SU-DHL-6 (cell line): ENCODE results near the gene HSD3B7.

ENCODE experiments used
- H2AFZ ChIP-seq: fragments of 200-600 bp; sonication (generic); 2 replicates; pipeline ENCODE4 v1.6.1; 2014; ENCODE audit warnings: low read depth, mild to moderate bottlenecking, moderate library complexity, mixed read lengths, antibody characterized with exemption, low read length; ENCODE audit not compliant: severe bottlenecking
- H3F3A ChIP-seq: fragments of 200-600 bp; shearing (Covaris generic); 2 replicates; pipeline ENCODE4 v1.6.0; 2016; ENCODE audit warnings: antibody characterized with exemption, mild to moderate bottlenecking; ENCODE audit not compliant: insufficient read depth
- H3K27ac ChIP-seq: fragments of 200-600 bp; sonication (generic); 2 replicates; pipeline ENCODE4 v1.5.1; 2016; ENCODE audit warnings: low read depth, mild to moderate bottlenecking, low read length, moderate library complexity, mixed read lengths
- H3K27me3 ChIP-seq: fragments of 200-600 bp; sonication (generic), shearing (Covaris generic); 2 replicates; pipeline ENCODE4 v1.6.0; 2014; ENCODE audit warnings: mild to moderate bottlenecking, low read length
- H3K36me3 ChIP-seq: fragments of 200-600 bp; sonication (generic); 2 replicates; pipeline ENCODE4 v1.6.1; 2014; ENCODE audit warnings: mild to moderate bottlenecking, low read length, mixed read lengths
- H3K4me2 ChIP-seq: fragments of 300-600, 200-600 bp; shearing (Covaris generic), sonication (generic); 2 replicates; pipeline ENCODE4 v1.6.0; 2014; ENCODE audit warnings: low read length, low read depth, mild to moderate bottlenecking; ENCODE audit not compliant: poor library complexity, severe bottlenecking
- H3K4me3 ChIP-seq: fragments of 200-600 bp; sonication (generic); 2 replicates; pipeline ENCODE4 v1.5.1; 2014; ENCODE audit warnings: antibody characterized with exemption, low read length, mild to moderate bottlenecking, mixed read lengths; ENCODE audit not compliant: insufficient read depth, poor library complexity, severe bottlenecking
- H3K79me2 ChIP-seq: fragments of 200-600 bp; sonication (generic); 2 replicates; pipeline ENCODE4 v1.6.1; 2014; ENCODE audit warnings: mild to moderate bottlenecking, low read length, moderate library complexity; ENCODE audit not compliant: insufficient read depth
- H3K9ac ChIP-seq: fragments of 200-600 bp; sonication (generic); 2 replicates; pipeline ENCODE4 v1.7.0; 2014; ENCODE audit warnings: mild to moderate bottlenecking, low read length
- H3K9me2 ChIP-seq: fragments of 200-600 bp; sonication (generic); replicated peaks from 2 replicates; pipeline ENCODE4 v1.6.1; 2014; ENCODE audit warnings: low read length; ENCODE audit not compliant: insufficient read depth
- H3K9me3 ChIP-seq: fragments of 200-600 bp; sonication (generic); 2 replicates; pipeline ENCODE4 v1.6.1; 2014; ENCODE audit warnings: low read length, mixed read lengths; ENCODE audit not compliant: insufficient read depth
- H4K20me1 ChIP-seq: fragments of 200-600 bp; sonication (generic); 2 replicates; pipeline ENCODE4 v1.6.1; 2014; ENCODE audit warnings: low read depth, mild to moderate bottlenecking, antibody characterized with exemption, low read length, moderate library complexity, mixed read lengths
- CTCF ChIP-seq: fragments of 200-600 bp; sonication (generic); IDR thresholded peaks from one replicate; pipeline ENCODE4 v1.5.1; 2017; ENCODE audit warnings: antibody characterized with exemption, mild to moderate bottlenecking, low read length, moderate library complexity; ENCODE audit not compliant: insufficient read depth, poor library complexity, severe bottlenecking
- EZH2phosphoT487 ChIP-seq: fragments of 200-600 bp; sonication (generic), shearing (Covaris generic); conservative IDR thresholded peaks from 2 replicates; pipeline ENCODE4 v1.6.1; 2018; ENCODE audit warnings: mild to moderate bottlenecking, antibody characterized with exemption, low read length, moderate library complexity, mixed read lengths

HSD3B7 gene

DNA sequence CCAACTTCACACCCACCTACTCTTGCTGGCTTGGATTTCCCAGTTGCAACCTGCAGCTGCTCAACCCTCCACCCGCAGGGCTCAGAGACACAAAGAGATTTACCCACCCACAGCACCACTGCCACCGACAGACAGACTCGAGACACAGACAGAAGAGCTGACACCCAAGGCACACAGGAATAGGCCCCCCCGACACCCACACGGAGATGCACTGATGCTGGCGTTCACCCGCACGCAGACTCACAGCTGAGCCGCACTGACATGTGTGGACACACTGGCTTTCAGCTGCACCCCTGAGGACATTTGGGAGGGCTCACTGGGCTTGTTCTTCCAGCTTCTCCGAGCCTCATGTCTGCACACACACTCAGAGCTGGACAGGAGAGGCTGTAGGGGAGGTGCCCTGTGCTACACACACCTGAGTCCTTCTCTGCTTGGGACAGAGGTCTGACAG, 17.3 kb downstream of the HSD3B7 start:
- no peak for TF ChIP-seq CTCF
- no peak for TF ChIP-seq EZH2phosphoT487
- no peaks in the 10 kb centered on the region for H3F3A ChIP-seq
- H3K27me3 ChIP-seq: no peaks in the 10 kb centered on the region
- no peak overlapping the region for H3K27ac ChIP-seq
- no peaks in the 10 kb centered on the region for H3K9me2 ChIP-seq
- H3K36me3 ChIP-seq: no peaks in the 10 kb centered on the region
- H3K9ac ChIP-seq: no peak overlapping the region
- no peaks in the 10 kb centered on the region for H3K9me3 ChIP-seq
- H4K20me1 ChIP-seq: no peaks in the 10 kb centered on the region
- H3K4me3 ChIP-seq: no peak overlapping the region
- H3K79me2 ChIP-seq: no peaks in the 10 kb centered on the region
- no peak overlapping the region for H2AFZ ChIP-seq
- no peak overlapping the region for H3K4me2 ChIP-seq

GRCh38 chr16:31002862-31003341, 17.9 kb downstream of the HSD3B7 start:
- Histone ChIP-seq H3K79me2 (no peaks in the 10 kb centered on the region), H3K9ac (no peak overlapping the region), H3K9me3 (no peaks in the 10 kb centered on the region), H3K27ac (no peak overlapping the region), H3K4me2 (no peak overlapping the region), H4K20me1 (no peaks in the 10 kb centered on the region), H3K4me3 (no peak overlapping the region), H3K36me3 (no peaks in the 10 kb centered on the region), H3K9me2 (no peaks in the 10 kb centered on the region), H3F3A (no peaks in the 10 kb centered on the region), H2AFZ (no peak overlapping the region), H3K27me3 (no peaks in the 10 kb centered on the region)
- TF ChIP-seq EZH2phosphoT487 (no peak), CTCF (no peak)

- Histone ChIP-seq H3K4me3 (no peak overlapping the region), H3K9me2 (no peaks in the 10 kb centered on the region), H4K20me1 (no peaks in the 10 kb centered on the region), H3K4me2 (no peak overlapping the region), H3K36me3 (no peaks in the 10 kb centered on the region), H3F3A (no peaks in the 10 kb centered on the region), H3K27me3 (no peaks in the 10 kb centered on the region), H3K9ac (no peak overlapping the region), H2AFZ (no peak overlapping the region), H3K79me2 (no peaks in the 10 kb centered on the region), H3K9me3 (no peaks in the 10 kb centered on the region), H3K27ac (no peak overlapping the region)
- TF ChIP-seq EZH2phosphoT487: no peak
- TF ChIP-seq CTCF: no peak
Observed at GRCh38 chr16:31003744-31004143, 18.7 kb downstream of the HSD3B7 start.
